GM21381 (cell line): ENCODE data around the gene ADAM20.
"Not testable (repeated sequence)": the region's sequence is repeated elsewhere in the genome, so short reads cannot be mapped to it uniquely, and the experiment has no call there.

Source experiments
- ATAC-seq: cut with Tn5 transposase; IDR thresholded peaks from one replicate; pipeline ENCODE4 v1.9.1; 2021; ENCODE audit warnings: mild to moderate bottlenecking, moderate library complexity; ENCODE audit not compliant: unreplicated experiment

Gene ADAM20

GRCh38 chr14:70534904-70535303 is at the start of gene ADAM20:
ADAM20 (minus strand) TSS chr14:70535004; CDS start chr14:70524757, 10,247 bp downstream.
- ATAC-seq: no peak

GRCh38 chr14:70576891-70577290 is 42.1 kb upstream of the ADAM20 start:
- ATAC-seq: no peak

- no peak for ATAC-seq
Measured at GRCh38 chr14:70573050-70573449, 38.2 kb upstream of the ADAM20 start.

- ATAC-seq: no peak
Measured at GRCh38 chr14:70571139-70571538, 36.3 kb upstream of the ADAM20 start.

GRCh38 chr14:70567791-70568190 is 33.0 kb upstream of the ADAM20 start:
- no peak for ATAC-seq

DNA sequence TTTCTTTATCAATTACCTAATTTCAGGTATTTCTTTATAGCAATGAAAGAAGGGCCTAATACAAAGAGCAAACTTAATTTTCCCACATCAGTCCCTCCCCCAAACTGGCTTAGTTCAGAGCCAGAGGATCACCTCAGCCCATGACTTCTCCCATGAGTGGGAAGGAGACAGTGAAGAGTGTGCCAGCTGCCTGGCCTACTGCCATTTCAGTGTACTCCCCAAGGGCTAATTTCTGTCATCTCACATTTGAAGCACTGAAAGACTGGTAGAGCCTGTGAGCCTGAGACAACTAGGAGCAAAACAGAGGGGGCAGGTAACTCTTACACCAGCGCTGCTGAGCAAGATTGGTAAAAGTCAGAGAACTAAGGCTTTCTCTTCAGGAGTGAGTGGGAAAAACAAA is 29.1 kb upstream of the ADAM20 start:
- ATAC-seq: no peak

- ATAC-seq: no peak
Measured at GRCh38 chr14:70563417-70563816, 28.6 kb upstream of the ADAM20 start.

DNA sequence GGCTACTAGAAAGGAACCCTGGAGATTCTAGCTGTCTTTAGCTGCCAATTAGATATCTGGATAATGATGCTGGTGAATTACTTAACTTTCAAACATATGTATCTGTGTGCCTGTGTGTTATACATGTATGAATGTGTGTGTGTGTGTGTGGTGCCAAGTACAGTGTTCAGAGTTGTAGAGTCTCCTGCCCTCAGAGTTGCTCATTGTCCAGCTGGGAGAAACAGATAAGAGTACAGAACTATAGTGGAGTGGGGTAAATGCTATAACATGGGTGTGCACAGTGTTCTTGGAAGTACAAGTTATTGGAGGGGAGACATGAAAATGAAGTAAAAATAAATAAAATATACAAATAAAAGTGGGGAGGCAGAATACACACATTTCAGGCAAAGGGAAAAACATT is 23.6 kb upstream of the ADAM20 start:
- ATAC-seq: no peak

DNA sequence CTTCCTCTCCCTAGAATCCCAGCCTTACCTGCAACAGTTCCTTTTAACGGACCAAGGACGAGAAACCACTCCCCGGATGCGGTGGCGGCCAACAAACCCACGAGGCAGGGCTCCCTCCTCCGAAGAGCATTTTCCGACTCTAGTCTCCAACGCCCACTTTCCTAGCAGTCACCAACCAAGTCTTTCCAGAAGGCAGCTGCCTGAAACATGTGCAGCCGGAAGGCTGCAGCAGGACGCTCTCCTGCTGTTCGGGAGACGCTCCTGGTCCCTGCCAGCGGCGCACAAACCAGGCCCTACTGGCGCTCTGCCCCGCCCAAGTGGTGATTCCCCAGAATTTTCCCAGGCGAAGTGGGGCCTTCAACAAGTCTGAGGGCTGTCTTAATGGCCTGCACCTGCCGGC is 21.1 kb upstream of the ADAM20 start:
- no peak for ATAC-seq

DNA sequence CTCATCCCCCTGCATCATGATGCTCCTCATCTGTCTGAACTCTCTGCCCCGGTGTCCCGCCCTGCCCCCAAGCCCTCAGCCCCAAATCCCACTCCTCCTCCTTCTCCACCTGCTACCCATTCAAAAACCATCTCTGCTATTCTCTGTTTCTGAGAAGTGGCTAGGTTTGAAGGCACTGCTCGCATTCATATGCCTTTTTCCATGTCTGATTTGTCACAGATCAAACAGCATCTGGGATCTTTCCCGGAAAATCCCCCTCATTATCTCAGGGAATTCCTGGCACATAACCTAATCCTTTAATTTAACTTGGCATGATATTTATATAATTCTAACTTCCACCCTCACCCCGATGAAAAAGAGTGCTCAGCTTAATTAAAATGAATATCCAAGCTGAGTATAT is 3.3 kb upstream of the ADAM20 start:
- ATAC-seq: no peak

- ATAC-seq: no peak
Measured at GRCh38 chr14:70536830-70537229, 2.0 kb upstream of the ADAM20 start.

- ATAC-seq: no peak
Measured at GRCh38 chr14:70530417-70530816, 4.4 kb downstream of the ADAM20 start.

DNA sequence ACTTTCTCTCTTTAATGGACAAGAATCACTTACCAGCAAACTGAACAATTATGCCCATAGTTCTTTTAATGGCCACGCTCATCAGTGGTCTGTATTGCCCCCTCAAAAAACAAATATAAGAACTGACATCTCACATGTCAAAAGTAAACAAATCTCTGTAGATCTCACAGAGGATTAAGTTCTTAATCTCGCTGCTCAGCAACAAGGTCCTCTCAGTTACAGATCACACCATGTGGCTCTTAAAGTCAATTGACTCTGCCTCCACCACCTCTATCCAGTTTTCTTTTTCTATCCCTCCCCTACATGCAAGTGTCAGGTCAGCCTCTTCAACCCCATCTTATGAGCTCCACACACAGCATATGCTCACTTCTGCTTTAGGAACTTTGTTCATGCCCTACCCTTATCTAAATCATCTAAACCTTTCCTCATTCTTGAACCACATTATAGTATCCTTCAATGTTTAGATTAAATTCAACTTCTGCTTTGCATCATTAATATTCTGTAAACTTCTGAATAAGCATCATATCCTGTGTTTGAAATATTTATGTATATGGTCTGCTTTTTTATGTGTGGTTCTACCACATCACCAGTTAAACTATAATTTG is 7.2 kb downstream of the ADAM20 start:
- ATAC-seq: no peak

- ATAC-seq: no peak
Measured at GRCh38 chr14:70525691-70526090, 9.1 kb downstream of the ADAM20 start.

GRCh38 chr14:70515811-70516210 is 19.0 kb downstream of the ADAM20 start:
- no peak for ATAC-seq

DNA sequence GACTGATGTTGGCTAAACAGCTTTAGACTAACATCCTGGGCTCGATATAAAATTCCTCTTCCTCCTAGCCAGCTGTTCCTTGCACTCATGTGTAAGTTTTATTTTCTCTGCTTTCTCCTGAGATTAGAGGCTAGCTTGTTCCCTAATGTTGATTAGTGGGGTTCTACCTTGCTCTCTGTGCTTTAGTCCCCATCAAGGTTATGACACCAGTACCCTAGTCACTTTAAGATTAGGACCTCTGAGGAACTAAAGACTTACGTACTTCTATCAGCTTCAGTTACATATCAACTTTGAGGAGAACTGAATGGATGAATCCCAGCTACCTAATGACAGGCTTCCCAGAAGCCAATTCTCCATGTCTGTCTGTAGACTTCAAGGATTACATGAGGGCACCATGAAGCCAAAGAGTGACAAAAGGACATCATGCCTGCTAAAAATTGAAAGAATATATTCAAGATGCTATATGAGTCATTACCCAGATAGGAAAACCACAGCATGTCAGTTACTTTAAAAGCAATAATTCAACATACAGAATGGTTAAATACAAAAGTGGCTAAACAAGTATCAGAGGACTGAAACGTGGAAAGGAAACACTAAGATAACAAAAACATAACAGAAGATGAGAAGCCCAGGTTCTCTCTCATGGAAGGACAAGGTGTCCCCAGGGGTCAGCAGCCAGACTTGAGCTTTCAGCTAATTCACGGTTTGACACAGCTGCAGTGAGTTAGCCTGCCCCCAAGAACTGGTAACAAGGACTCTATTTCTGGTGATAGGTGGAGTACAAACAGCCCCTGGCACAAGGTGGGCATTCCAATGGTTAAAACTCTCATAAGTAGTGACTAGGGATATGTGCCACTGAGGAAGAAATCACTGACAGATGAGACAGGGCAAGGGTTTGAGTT is 20.4 kb downstream of the ADAM20 start:
- ATAC-seq: no peak

DNA sequence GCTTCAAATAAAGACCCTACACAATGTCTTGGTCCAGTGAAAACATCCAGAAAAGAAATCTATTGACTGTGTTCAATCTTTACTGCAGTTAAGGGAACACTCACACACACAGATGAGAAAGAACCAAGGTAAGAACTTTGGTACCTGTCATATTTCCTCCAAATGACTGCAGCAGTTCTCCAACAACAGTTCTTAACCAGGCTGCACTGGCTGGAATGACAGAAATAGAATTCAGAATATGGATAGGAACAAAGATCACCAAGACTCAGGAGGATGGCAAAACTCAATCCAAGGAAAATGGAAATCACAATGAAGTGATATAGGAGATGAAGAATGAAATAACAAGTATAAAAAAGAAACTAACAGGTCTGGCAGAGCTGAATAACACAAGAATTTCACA is 36.6 kb downstream of the ADAM20 start:
- no peak for ATAC-seq

DNA sequence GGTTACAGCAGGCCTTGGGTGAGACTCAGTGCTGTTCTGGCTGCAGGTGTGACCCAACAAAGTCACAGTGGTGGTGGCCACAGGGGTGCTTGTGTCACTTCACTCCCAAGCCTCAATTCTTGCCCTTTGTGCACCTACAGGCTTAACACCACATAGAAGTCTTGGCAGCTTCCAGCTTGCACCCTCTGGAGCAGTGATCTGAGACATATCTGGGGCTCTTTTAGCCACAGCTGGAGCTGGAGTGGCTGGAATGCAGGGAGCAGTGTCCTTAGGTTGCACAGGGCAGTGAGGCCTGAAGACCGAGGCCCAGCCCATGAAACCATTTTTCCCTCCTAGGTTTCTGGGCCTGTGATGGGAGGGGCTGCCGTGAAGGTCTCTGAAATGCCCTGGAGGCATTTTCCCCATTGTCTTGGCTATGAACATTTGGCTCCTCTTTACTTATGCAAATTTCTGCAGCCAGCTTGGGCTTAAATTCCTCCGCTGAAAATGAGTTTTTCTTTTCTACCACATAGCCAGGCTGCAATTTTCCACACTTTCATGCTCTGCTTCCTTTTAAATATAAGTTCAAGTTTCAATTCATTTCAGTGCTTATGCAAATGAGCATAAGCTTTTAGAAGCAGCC is 45.1 kb downstream of the ADAM20 start:
- ATAC-seq: no peak

DNA sequence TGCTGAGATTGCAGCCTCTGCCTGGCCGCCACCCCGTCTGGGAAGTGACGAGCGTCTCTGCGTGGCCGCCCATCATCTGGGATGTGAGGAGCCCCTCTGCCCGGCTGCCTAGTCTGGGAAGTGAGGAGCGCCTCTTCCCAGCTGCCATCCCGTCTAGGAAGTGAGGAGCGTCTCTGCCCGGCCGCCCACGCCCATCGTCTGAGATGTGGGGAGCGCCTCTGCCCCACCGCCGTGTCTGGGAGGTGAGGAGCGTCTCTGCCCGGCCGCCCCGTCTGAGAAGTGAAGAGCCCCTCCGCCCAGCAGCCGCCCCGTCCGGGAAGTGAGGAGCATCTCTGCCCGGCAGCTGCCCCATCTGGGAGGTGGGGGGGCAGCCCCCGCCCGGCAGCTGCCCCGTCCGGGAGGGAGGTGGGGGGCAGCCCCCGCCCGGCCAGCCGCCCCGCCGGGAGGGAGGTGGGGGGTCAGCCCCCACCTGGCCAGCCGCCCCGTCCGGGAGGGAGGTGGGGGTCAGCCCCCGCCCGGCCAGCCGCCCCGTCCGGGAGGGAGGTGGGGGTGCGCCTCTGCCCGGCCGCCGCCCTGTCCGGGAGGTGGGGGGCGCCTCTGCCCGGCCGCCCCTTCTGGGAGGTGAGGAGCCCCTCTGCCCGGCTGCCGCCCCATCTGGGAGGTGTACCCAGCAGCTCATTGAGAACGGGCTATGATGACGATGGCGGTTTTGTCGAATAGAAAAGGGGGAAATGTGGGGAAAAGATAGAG is 57.3 kb downstream of the ADAM20 start:
- ATAC-seq: not testable (repeated sequence)

DNA sequence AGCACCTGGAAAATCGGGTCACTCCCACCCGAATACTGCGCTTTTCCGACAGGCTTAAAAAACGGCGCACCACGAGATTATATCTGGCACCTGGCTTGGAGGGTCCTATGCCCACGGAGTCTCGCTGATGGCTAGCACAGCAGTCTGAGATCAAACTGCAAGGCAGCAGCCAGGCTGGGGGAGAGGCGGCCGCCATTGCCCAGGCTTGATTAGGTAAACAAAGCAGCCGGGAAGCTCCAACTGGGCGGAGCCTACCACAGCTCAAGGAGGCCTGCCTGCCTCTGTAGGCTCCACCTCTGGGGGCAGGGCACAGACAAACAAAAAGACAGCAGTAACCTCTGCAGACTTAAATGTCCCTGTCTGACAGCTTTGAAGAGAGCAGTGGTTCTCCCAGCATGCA is 59.3 kb downstream of the ADAM20 start:
- not testable (repeated sequence) for ATAC-seq

GRCh38 chr14:70473825-70474224 is 61.0 kb downstream of the ADAM20 start:
- no peak for ATAC-seq
